SU-DHL-6 (cell line): ENCODE data around the gene HIVEP1.

Experiments
- EZH2phosphoT487 ChIP-seq: fragments of 200-600 bp; sonication (generic), shearing (Covaris generic); conservative IDR thresholded peaks from 2 replicates; pipeline ENCODE4 v1.6.1; 2018; ENCODE audit warnings: mild to moderate bottlenecking, antibody characterized with exemption, low read length, moderate library complexity, mixed read lengths
- TF ChIP-seq, protein P1 (sequence below): fragments of 200-600 bp; sonication (generic); IDR thresholded peaks from one replicate; pipeline ENCODE4 v1.5.1; 2017; ENCODE audit warnings: antibody characterized with exemption, mild to moderate bottlenecking, low read length, moderate library complexity; ENCODE audit not compliant: insufficient read depth, poor library complexity, severe bottlenecking

GRCh38 chr6:12158686-12159415 is 146.7 kb downstream of the HIVEP1 start:
- TF ChIP-seq, protein P1, sequence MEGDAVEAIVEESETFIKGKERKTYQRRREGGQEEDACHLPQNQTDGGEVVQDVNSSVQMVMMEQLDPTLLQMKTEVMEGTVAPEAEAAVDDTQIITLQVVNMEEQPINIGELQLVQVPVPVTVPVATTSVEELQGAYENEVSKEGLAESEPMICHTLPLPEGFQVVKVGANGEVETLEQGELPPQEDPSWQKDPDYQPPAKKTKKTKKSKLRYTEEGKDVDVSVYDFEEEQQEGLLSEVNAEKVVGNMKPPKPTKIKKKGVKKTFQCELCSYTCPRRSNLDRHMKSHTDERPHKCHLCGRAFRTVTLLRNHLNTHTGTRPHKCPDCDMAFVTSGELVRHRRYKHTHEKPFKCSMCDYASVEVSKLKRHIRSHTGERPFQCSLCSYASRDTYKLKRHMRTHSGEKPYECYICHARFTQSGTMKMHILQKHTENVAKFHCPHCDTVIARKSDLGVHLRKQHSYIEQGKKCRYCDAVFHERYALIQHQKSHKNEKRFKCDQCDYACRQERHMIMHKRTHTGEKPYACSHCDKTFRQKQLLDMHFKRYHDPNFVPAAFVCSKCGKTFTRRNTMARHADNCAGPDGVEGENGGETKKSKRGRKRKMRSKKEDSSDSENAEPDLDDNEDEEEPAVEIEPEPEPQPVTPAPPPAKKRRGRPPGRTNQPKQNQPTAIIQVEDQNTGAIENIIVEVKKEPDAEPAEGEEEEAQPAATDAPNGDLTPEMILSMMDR, result no peak
- no peak for TF ChIP-seq EZH2phosphoT487
